ENCODE data around the gene PRSS12.

PRSS12 gene

DNA sequence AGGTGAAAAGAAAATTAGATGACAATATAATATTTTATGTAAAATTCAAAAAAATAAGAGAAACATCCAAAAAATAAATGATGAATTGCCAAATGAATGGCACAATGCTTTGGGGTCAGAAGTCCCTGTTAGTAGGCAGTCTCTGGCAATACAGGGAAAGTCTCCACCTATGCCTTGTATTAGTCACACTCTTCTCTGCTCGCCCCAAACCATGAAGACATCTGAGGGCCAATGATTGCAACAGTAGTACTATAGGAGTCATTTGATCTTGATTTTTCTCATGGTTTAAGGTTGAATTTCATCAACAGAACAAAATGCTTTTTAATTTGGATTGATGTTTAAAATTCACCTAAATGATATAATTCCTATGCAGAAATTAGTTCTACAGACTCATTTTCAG lies 3.9 kb upstream of the PRSS12 start:
- TF ChIP-seq SNAI2 (CRISPR knock-in tag; IDR thresholded peaks at IDR 0.05) (no peak), TCF4 (CRISPR knock-in tag; IDR thresholded peaks at IDR 0.05; ENCODE audit: borderline replicate concordance) (no peak), ZFP3 (CRISPR knock-in tag; IDR thresholded peaks at IDR 0.05) (no peak), CSDC2 (CRISPR knock-in tag; IDR thresholded peaks at IDR 0.05) (no peak), ARNTL (CRISPR knock-in tag; IDR thresholded peaks at IDR 0.05; ENCODE audit: borderline replicate concordance, low read depth) (no peak), BACH2 (CRISPR knock-in tag; IDR thresholded peaks at IDR 0.05; ENCODE audit: borderline replicate concordance) (no peak), ESRRG (CRISPR knock-in tag; IDR thresholded peaks at IDR 0.05) (no peak), ZC3H10 (CRISPR knock-in tag; IDR thresholded peaks at IDR 0.05) (no peak), ZNF8 (CRISPR knock-in tag; IDR thresholded peaks at IDR 0.05) (no peak), RARB (CRISPR knock-in tag; IDR thresholded peaks at IDR 0.05) (no peak), GLIS3 (CRISPR knock-in tag; IDR thresholded peaks at IDR 0.05) (no peak), PPARA (CRISPR knock-in tag; IDR thresholded peaks at IDR 0.05; ENCODE audit: borderline replicate concordance) (no peak)
- TF ChIP-seq, protein P1, sequence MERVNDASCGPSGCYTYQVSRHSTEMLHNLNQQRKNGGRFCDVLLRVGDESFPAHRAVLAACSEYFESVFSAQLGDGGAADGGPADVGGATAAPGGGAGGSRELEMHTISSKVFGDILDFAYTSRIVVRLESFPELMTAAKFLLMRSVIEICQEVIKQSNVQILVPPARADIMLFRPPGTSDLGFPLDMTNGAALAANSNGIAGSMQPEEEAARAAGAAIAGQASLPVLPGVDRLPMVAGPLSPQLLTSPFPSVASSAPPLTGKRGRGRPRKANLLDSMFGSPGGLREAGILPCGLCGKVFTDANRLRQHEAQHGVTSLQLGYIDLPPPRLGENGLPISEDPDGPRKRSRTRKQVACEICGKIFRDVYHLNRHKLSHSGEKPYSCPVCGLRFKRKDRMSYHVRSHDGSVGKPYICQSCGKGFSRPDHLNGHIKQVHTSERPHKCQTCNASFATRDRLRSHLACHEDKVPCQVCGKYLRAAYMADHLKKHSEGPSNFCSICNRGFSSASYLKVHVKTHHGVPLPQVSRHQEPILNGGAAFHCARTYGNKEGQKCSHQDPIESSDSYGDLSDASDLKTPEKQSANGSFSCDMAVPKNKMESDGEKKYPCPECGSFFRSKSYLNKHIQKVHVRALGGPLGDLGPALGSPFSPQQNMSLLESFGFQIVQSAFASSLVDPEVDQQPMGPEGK (CRISPR knock-in tag; IDR thresholded peaks at IDR 0.05; ENCODE audit: borderline replicate concordance) = no peak
- TF ChIP-seq, protein P2, sequence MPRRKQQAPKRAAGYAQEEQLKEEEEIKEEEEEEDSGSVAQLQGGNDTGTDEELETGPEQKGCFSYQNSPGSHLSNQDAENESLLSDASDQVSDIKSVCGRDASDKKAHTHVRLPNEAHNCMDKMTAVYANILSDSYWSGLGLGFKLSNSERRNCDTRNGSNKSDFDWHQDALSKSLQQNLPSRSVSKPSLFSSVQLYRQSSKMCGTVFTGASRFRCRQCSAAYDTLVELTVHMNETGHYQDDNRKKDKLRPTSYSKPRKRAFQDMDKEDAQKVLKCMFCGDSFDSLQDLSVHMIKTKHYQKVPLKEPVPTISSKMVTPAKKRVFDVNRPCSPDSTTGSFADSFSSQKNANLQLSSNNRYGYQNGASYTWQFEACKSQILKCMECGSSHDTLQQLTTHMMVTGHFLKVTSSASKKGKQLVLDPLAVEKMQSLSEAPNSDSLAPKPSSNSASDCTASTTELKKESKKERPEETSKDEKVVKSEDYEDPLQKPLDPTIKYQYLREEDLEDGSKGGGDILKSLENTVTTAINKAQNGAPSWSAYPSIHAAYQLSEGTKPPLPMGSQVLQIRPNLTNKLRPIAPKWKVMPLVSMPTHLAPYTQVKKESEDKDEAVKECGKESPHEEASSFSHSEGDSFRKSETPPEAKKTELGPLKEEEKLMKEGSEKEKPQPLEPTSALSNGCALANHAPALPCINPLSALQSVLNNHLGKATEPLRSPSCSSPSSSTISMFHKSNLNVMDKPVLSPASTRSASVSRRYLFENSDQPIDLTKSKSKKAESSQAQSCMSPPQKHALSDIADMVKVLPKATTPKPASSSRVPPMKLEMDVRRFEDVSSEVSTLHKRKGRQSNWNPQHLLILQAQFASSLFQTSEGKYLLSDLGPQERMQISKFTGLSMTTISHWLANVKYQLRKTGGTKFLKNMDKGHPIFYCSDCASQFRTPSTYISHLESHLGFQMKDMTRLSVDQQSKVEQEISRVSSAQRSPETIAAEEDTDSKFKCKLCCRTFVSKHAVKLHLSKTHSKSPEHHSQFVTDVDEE (CRISPR knock-in tag; IDR thresholded peaks at IDR 0.05) = no peak
- TF ChIP-seq, protein P3, sequence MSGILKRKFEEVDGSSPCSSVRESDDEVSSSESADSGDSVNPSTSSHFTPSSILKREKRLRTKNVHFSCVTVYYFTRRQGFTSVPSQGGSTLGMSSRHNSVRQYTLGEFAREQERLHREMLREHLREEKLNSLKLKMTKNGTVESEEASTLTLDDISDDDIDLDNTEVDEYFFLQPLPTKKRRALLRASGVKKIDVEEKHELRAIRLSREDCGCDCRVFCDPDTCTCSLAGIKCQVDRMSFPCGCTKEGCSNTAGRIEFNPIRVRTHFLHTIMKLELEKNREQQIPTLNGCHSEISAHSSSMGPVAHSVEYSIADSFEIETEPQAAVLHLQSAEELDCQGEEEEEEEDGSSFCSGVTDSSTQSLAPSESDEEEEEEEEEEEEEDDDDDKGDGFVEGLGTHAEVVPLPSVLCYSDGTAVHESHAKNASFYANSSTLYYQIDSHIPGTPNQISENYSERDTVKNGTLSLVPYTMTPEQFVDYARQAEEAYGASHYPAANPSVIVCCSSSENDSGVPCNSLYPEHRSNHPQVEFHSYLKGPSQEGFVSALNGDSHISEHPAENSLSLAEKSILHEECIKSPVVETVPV (CRISPR knock-in tag; IDR thresholded peaks at IDR 0.05) = no peak
- no peak for ATAC-seq

DNA sequence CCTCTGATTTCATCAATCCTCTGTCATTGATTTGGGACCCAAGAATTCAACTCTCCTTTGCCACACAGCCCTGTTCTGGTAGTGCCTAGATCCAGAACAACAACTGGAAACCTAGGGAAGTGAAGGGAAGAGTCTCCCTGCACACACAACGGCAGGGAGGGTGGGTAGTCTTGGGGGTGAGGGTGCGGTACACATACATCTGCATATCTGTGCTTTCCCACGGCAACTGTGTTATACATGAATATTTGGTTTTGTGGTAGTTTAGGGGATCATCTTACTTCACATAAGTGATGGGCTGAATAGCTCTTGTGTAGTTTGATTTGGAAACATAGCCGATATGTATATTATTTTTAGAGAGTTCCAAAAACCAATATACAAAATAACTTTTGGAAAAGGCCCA lies 3.3 kb upstream of the PRSS12 start:
- ATAC-seq = no peak
- TF ChIP-seq ZC3H10 (CRISPR knock-in tag; IDR thresholded peaks at IDR 0.05) (no peak), ZNF565 (CRISPR knock-in tag; conservative IDR thresholded peaks at IDR 0.05; ENCODE audit: low read depth) (no peak), TCF4 (CRISPR knock-in tag; IDR thresholded peaks at IDR 0.05; ENCODE audit: borderline replicate concordance) (no peak), ZNF70 (CRISPR knock-in tag; IDR thresholded peaks at IDR 0.05) (no peak), ZFP30 (CRISPR knock-in tag; IDR thresholded peaks at IDR 0.05) (no peak), GLIS3 (CRISPR knock-in tag; IDR thresholded peaks at IDR 0.05) (no peak), RARB (CRISPR knock-in tag; IDR thresholded peaks at IDR 0.05) (no peak), ESRRG (CRISPR knock-in tag; IDR thresholded peaks at IDR 0.05) (no peak)
- TF ChIP-seq, protein P4, sequence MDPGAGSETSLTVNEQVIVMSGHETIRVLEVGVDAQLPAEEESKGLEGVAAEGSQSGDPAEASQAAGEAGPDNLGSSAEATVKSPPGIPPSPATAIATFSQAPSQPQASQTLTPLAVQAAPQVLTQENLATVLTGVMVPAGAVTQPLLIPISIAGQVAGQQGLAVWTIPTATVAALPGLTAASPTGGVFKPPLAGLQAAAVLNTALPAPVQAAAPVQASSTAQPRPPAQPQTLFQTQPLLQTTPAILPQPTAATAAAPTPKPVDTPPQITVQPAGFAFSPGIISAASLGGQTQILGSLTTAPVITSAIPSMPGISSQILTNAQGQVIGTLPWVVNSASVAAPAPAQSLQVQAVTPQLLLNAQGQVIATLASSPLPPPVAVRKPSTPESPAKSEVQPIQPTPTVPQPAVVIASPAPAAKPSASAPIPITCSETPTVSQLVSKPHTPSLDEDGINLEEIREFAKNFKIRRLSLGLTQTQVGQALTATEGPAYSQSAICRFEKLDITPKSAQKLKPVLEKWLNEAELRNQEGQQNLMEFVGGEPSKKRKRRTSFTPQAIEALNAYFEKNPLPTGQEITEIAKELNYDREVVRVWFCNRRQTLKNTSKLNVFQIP (CRISPR knock-in tag; IDR thresholded peaks at IDR 0.05; ENCODE audit: borderline replicate concordance, low read depth) = no peak

DNA sequence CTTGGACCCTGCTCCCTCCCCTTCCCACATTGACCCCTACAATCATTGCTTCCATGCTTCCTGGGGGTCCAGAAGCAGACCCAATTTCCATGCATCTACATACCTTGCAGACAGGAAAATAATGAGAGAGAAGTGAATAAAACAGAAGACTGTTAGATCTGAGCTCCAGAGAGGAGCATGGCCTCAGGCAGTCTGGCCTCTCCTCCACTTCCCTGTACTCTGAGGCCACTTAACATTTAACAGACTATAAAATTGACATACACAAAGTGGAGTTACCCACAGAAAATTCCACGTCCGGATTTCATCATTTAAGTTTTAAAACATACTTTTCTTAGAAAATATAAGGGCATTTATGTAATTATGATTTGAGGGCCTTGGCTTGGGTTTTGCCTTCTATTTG lies 2.1 kb upstream of the PRSS12 start:
- no peak for ATAC-seq
- TF ChIP-seq TOX (CRISPR knock-in tag; IDR thresholded peaks at IDR 0.05; ENCODE audit: borderline replicate concordance) (no peak), ZFP30 (CRISPR knock-in tag; IDR thresholded peaks at IDR 0.05) (no peak), ZC3H10 (CRISPR knock-in tag; IDR thresholded peaks at IDR 0.05) (no peak), TCF4 (CRISPR knock-in tag; IDR thresholded peaks at IDR 0.05; ENCODE audit: borderline replicate concordance) (no peak), ZFP3 (CRISPR knock-in tag; IDR thresholded peaks at IDR 0.05) (no peak)

DNA sequence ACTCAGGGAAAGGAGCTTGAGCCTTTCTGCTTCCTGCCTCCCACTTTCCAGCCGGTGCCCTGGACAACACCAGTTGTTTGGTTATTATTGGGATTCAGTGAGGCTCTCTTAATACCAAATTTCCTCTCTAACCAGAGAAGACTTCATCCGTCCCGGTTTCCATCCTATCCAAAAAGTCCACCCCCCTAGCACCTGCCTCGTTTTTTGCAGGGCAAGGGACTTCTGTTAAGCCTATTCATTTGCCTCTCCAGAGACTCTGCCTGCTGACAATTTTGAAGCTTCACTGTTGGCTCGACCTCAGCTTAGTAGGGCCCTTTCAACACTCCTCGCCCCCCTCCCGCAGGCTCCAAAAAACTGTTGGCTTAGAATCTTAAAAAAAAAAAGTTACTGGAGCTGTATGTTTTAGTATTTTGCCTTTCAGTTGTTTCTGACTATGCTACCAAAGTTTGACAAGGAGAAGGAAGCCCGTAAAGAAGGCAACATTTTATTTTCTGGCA lies 779 bp upstream of the PRSS12 start:
- no peak; the same call in 2 of the 3 replicates for ATAC-seq

More for the DNA sequence above, 779 bp upstream of the PRSS12 start:
- TF ChIP-seq GLIS3 (CRISPR knock-in tag; IDR thresholded peaks at IDR 0.05) (no peak), ZFP3 (CRISPR knock-in tag; IDR thresholded peaks at IDR 0.05) (no peak), ESRRG (CRISPR knock-in tag; IDR thresholded peaks at IDR 0.05) (no peak)
